HPDE6-E6E7 (cell line): ENCODE measurements around the gene POLR3H.
"Not testable (repeated sequence)": the region's sequence is repeated elsewhere in the genome, so short reads cannot be mapped to it uniquely, and the experiment has no call there.

ENCODE experiments used
- DNase-seq: peaks from one replicate; pipeline ENCODE4 v3.0.0; 2011; ENCODE audit warnings: missing footprints; ENCODE audit errors: extremely low spot score

Gene POLR3H, protein sequence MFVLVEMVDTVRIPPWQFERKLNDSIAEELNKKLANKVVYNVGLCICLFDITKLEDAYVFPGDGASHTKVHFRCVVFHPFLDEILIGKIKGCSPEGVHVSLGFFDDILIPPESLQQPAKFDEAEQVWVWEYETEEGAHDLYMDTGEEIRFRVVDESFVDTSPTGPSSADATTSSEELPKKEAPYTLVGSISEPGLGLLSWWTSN

DNA sequence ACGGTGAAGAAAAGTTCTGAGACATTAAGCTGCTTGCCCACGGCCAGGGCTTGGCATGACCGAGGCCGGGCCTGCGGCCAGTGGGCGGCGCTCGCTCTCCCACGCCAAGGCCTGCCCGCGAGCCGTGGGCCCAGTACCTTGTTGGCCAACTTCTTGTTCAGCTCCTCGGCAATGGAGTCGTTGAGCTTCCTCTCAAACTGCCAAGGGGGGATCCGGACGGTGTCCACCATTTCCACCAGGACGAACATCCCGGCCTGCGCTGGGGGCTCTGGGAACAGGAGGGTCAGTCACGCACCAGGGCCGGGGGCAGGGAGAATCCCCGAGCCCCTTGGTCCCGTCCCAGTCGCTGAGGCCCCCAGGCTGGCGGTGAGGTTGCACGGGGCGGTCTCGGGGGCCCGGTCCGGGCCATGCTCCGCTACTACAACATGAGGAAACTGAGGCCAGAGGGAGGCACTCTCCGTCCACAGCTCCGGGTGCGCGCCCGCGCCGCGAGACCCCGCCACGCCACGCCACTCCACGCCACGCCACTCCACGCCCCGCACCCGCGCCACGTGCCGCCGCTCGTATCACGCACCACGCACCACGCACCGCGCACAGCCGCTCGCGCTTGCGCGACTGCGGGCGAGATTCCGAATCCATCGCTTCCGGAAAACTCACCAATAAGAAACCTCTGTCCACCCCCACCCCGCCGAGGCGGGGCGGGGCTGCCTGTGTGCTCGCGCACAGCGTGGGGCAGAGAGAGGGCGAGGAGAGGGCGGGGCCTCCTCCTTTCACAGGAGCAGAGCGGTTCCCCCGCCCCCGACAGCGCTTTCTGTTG, at the start of gene POLR3H:
Gene POLR3H, minus strand, starts transcription at position 617 of the 817 bp plus-strand sequence. Its CDS starts 369 bp downstream, at position 248.
- DNase-seq = peak; percentile 88

DNA sequence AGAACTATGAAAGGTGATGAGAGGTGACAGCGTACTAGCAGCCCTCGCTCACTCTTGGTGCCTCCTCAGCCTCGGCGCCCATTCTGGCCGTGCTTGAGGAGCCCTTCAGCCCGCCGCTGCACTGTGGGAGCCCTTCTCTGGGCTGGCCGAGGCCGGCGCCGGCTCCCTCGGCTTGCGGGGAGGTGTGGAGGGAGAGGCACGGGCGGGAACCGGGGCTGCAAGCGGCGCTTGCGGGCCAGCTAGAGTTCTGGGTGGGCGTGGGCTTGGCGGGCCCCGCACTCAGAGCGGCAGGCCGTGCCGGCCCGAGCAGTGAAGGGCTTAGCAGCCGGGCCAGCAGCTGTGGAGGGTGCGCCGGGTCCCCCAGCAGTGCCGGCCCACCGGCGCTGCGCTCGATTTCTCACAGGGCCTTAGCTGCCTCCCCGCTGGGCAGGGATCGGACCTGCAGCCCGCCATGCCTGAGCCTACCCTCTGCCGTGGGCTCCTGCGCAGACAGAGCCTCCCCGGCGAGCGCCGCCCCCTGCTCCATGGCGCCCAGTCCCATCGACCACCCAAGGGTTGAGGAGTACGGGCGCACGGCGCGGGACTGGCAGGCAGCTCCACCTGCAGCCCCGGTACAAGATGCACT, 49.2 kb upstream of the POLR3H start:
- DNase-seq = not testable (repeated sequence)

DNA sequence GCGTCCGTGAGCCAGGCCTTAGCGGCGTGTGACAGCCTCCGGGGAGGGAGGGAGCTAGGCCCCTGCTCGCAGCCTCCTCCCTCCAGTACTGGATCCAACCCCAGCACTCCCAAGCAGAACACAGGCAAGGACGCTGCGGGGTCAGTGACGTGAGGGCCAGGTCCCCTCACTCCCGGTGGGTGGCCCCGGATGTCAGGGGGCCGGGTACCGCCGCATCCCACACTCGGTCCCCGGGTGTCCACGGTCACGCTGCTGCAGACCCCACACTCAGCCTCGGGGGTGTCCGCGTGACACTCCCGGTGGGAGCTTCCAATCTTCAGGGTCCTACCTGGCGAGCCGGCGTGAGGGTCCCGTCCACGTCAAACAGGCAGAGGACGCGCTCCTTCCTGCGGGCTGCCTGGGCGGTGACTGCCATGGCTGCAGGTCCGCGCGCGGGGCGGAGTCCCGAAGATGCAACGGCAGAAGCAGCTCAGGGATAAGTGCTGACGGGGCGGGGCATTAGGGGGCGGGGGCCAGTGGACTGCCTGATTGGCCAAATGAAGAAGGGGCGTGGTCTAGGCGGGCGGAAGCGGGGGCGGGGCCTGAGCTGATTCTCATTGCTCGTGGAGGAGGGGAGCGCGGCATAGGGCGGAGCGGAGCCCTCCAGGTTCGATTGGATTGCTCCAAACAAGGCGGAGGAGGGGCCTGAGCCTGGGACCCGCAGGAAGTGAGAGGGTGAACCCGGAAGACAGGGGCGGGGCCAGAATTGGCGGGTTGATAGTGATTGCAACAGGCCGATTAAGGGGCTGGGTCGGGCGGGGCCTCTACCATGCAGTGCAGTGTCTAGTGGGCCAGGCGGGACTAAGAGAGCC, 45.3 kb upstream of the POLR3H start, which contains the start of gene PMM1:
Gene PMM1, minus strand, starts transcription at position 450 of the 851 bp plus-strand sequence. Its CDS starts 35 bp downstream, at position 415.
- peak; percentile 98 for DNase-seq

DNA sequence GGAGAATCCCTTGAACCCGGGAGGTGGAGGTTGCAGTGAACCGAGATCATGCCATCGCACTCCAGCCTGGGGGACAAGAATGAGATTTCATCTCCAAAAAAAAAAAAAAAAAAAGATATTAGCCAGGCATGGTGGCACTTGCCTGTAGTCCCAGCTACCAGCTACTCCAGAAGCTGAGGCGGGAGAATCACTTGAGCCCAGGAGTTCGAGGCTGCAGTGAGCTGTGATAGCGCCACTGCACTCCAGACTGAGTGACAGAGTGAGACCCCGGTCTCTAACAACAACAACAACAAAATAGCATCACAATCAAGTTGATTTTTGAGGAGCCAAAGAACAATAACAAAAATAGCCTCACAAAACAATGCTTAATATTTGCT, 43.1 kb upstream of the POLR3H start:
- DNase-seq = no peak

DNA sequence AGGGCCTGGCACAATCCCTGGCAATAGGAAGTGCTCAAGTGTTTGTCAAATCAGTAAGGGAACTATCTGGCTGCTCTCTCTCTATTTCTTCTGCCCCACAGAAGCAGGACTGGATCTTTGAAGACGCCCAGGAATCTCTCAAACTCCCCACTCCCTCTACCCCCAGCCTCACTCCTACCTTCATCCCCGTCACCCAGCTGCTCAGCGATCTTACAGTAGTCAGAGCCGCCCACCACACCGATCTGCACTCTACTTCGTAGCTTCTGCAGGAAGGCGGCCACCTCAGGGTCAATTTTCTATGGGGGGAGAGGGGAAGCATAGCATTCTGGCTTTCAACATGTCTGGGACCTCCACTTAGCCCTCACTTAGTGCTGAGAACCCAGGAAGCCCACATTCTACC, 41.6 kb upstream of the POLR3H start:
- no peak for DNase-seq

DNA sequence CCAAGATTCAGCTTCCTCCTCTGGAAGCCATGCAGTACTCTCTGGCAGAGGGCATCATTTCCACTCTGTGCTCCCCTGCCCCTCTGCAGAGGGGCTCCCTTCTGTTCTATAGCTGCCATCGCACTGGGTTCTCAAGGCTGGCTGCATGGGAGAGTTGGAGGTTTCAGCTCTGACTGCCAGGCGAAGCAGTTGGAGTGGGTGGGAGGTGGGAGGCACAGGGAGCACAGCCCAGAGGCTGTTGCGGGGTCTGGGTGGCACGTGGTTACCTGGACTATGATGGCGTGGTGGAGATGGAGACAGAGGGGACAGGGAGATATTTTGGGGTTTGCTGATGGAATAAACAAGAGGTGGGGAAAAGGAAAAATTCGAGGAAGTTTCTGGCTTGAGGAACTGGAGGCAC, 40.6 kb upstream of the POLR3H start:
- no peak for DNase-seq

DNA sequence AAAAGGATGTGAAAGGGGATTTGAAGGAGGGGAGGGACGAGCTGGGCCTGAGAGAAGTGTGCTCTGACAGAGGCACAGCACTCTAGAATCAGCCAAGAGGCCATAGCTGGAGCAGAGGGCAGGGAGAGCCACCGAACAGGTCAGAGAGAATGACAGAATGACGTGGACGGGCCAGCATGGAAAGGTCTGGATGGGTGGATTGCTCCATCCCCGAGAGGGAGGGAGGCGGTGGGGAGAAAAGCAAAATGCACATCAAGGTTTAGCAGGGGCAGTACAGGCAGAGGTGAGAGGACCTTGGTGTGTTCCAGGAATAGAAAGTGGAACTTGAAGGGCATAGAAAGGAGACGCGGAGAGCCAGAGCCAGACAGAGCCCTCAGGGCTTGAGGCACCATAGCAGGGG, 38.4 kb upstream of the POLR3H start:
- DNase-seq = no peak

DNA sequence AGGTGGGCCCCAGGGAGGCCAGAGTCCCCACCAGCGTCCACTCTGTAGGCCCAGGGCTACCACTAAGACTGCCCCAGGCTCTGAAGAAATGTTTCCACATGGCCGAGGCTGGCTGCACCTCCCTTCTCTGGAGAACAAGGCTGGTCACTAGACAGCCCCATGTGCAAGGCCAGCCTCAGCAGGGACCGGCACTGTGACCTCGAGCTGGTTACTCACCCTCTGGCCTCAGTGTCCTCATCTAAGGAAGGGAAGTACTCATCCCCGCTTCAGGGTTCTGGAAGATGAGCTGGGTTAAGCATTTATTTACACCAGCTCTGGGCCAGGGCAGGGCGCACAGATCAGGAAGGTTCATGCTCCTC, 35.7 kb upstream of the POLR3H start:
- no peak for DNase-seq

DNA sequence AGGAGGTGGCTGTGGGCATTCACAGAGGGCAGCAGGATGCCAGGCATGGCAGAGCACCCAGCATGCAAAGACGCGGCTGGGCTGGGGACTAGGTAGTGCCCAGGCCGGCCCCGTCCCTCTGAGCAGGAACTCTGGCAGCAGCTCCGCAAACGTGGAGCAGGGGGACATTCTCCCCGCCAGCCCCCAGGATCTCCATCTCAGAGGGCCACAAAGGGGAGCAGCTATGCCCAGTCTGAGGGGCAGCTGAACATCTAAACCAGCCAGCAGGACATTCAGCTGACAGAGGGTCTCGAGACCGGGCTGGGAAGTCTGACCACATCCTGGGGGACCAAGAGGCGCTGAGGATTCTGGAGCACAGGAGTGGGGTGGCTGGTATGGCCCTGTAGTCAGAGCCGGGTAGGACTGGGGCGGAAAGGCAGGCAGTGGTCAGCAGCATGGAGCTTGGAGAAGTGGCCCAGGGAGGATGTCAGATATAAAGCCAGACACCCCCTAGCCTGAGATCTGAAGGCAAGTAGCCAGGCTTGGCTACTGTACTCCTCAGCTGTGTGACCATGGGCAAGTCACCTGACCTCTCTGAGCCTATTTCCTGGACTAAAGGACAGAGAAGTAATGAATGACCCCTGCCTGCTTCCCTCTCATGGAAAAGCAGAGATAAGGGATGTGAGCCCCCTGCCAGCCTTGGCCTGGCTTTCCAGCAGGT, 35.2 kb upstream of the POLR3H start:
- DNase-seq = no peak

DNA sequence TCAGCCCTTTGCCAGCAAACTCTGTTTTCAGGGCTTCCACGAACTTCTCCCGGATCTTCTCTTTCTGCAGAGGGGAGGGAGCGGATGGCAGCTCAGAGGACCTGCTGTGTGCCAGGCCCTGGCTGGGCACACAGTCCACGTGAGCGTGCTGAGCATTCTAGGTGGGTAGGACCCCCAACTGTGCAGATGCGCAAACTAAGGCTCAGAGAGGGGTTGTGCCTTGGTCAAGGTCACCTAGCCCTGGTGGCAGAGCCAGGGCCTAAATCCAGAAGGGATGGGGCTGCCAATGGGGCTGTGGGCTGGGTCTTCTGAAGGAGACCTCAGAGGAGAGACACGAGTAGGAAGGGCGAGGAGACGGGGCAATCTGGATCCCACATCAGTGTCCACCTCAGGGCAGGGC, 34.5 kb upstream of the POLR3H start:
- no peak for DNase-seq

DNA sequence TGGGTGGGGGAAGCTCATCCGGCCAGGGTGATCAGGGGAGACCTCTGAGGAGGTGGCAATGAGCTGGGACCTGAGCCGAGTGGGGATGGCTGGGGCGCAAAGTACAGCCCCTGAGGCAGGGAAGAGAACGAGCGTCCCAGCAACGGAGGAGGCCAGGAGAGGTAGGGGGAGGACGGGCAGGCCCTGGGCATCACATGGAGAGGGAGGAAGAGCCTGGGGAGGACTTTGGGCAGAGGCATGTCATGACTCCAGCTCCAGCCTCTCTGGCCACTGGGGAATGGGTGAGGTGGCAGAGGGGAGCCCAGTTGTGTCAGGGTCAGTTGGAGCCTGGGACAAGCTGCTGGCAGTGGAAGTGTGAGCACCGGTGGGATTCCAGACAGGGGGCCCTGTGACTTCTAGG, 33.8 kb upstream of the POLR3H start:
- no peak for DNase-seq

DNA sequence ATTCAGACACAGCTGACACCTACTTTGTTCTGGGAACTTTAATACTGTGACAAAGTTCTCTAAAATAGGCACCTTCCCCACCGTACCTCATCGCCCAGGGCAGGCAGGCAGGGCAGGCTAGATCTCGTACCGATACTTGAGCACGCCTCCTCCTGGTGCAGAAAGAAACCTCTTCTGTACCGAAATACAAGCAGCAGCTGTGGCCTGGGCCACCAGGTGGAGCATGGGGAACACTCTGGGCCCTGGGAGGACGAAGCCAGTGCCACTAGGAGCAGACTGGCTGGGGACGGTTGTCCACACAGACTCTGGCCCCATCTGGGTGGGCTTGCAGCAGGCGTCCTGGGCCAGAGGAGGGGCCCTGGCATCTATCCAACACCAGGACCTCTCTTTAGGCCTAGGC, 32.6 kb upstream of the POLR3H start:
- DNase-seq = peak; percentile 41

DNA sequence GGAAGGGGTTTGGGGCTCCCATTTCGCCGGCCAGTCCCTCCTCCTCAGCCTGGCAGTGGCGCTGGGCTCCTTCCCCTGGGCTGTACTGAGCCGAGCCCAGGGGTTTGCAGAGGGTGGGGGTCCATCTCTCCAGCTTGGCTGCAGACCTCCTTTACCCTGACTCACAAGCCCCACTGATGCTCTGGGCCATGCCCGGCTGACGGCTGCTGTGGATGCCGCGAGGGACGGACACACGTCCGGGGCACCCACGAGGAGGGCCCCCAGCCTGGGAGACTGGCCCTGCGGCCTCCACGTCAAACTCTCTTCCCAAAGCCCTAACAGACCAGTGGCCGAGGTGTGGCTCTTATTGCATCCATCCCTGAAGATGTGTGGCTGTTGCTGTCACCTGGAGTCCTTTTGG, 31.3 kb upstream of the POLR3H start:
- DNase-seq = no peak

DNA sequence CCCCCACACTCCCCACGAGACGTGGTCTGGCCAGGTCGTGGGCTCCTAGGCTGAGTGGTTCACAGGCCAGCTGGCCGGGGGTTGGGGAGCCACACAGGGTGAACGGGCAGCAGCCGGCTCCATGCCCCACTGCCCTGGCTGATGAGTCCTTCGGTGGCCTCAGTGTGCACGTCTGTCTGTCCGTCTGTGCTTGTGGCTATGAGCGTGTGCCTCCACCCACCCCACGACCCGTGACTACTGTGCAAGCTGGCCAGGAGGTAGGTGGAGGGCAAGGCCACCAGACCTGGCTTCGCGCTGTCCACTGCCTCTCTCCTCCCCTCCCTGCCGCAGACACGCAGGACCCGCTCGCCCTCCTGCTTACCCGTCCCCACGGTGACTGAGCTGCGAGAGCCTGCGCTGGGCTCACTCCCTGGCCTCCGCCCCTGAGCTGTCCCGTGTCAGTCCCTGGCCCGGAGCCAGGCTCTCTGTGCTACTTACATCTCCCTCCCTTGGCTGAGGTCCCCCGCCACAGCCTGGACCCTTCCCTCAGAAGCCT, 30.6 kb upstream of the POLR3H start:
- DNase-seq = no peak

DNA sequence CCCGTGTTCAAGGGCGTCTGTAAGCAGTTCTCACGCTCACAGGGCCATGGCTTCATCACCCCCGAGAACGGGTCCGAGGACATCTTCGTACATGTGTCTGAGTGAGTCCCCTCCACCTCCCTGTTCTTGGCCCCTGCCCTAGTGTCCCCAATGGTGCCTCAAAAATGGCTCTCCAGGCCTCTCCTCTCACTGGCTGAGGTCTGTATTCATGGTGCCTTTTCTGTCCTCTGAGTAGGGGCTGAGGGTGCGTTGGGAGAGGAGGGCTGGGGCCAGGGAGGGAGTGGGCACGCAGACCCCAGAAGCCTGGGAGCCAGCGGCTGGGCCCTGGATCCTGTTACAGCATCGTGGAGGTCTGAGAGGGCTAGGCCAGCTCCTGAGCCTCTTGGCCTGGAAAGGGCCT, 29.4 kb upstream of the POLR3H start:
- no peak for DNase-seq

DNA sequence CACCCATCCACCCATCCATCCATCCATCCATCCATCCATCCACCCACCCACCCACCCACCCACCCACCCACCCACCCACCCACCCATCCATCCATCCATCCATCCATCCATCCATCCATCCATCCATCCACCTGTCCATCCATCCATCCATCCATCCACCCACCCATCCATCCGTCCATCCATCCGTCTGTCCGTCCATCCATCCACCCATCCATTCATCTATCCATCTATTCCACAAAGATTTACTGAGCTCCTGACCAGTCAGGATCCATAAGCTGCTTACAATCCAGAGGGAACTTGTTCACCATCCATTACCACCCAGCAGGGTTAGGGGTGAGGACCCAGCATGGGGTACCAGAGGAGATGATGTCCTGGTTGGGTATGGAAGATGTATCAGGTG, 28.0 kb upstream of the POLR3H start:
- DNase-seq = not testable (repeated sequence)

DNA sequence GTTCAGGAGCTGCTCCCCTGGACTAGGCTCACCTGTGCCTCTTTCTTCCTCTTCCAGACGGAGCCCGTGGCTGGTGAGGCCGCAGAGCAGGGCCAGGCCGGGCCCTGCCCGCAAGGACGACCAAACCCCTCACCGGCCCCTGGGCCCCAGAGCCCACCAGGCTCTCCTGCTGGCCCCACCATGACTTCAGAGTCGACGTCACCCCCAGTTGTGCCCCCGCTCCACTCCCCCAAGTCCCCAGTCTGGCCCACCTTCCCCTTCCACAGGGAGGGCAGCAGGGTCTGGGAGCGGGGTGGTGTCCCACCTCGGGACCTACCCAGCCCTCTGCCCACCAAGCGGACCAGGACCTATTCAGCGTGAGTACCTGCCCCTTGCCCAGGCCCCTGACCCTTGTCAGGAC, 27.5 kb upstream of the POLR3H start:
- DNase-seq = no peak

DNA sequence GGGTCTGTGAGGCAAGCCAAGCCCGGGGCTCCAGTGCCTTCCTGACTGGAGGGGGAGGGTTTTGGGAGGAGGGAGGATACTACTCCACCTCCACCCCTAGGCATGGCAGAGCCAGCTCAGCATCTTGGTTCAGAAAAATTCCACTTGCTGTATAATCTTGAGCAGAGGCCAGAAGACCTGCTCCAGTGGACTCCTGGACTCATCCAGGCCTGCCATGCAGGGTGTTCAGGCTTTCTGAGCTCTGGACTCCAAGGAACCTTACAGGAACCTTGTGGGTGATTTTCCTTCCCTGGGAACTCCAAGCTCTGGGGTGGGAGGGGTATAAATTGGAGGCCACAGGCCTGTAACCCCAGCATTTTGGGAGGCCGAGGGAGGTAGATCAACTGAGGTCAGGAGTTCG, 26.0 kb upstream of the POLR3H start:
- no peak for DNase-seq

DNA sequence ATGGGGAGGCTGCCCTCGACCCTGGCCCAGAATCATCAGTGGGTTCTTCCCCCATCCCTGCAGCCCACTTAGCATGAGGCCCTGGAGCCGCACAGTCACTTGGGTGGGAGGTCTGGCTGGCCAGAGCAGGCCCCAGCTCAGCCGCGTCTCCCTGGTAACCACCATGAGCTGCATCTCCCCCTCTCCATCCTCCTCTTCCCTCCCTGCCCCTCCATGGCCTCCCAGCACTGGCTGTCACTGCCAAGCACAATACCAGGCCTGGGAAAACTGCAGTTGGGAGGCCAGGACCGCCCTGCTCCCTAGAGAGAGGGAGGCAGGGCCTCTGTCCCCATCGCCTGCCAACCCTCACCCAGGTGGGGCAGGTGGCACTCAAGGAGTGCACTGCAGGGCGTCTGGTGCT, 24.5 kb upstream of the POLR3H start:
- no peak for DNase-seq

DNA sequence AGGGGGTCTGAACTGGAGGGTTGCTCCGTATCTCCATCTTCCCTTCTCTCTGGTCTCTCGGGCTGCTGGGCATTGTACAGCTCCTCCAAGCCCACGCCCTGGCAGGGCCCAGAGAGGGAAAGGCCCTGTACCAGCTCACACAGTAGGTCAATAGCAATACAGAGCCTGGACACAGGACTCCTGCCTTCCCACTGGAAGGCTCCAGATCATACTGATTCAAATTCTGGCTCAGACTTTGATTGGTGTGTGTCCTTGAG, 23.2 kb upstream of the POLR3H start:
- no peak for DNase-seq

DNA sequence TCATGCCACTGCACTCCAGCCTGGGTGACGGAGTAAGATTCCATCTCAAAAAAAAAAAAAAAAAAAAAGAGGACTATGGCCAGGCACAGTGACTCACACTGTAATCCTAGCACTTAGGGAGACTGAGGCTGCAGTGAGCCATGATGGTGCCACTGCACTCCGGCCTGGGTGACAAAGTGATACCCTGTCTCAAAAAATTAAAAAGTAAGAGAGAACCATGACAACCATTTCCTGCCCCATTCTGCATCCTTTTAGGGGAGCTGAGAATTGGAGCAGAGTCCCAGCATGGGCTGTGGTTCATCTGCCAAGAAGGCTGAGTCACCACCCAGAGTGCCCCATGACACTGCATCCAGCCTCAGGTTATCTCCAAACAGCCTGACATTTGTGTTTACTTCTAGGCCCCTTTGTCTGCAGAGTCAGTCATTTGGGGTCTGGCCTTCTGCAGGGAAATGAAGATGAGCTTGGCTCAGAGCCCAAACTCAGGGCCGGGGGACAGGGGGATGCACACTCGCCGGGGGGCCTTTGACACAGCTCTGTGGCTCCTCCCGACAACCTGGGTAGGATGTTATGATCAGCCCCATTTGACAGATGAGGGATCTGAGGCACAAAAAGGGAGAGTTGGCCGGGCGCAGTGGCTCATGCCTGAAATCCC, 21.3 kb upstream of the POLR3H start:
- peak; percentile 72 for DNase-seq
